PFSK-1 (cell line): Measurements from ENCODE around the gene FAM168A.

Experiments
- FOXP2 ChIP-seq: optimal IDR thresholded peaks from 2 replicates; pipeline ENCODE3; 2011; ENCODE audit warnings: borderline replicate concordance, control low read depth, inconsistent platforms; ENCODE audit not compliant: insufficient read depth; ENCODE audit errors: extremely low read length, extremely low read depth
- POLR2AphosphoS5 ChIP-seq: IDR thresholded peaks from 2 replicates; pipeline ENCODE4 v1.6.1; 2012; ENCODE audit warnings: low read depth, mild to moderate bottlenecking, control low read depth, low read length, moderate library complexity
- REST ChIP-seq, 2 experiments: IDR thresholded peaks; 2 replicates each; pipeline versions ENCODE4 v1.6.1 to v1.8.0; 2011 to 2012; ENCODE audit warnings: low read depth in 2 of 2, low read length in 2 of 2, control low read depth in 1 of 2, inconsistent platforms in 1 of 2, mild to moderate bottlenecking in 1 of 2, moderate library complexity in 1 of 2; ENCODE audit not compliant: insufficient read depth in 1 of 2
- SIN3A ChIP-seq: IDR thresholded peaks from 2 replicates; pipeline ENCODE4 v1.6.1; 2012; ENCODE audit warnings: mild to moderate bottlenecking, low read length, moderate library complexity, borderline replicate concordance; ENCODE audit not compliant: insufficient read depth
- TAF1 ChIP-seq: IDR thresholded peaks from 2 replicates; pipeline ENCODE4 v1.6.1; 2012; ENCODE audit warnings: low read length, control low read depth, borderline replicate concordance; ENCODE audit not compliant: insufficient read depth

Gene FAM168A

GRCh38 chr11:73401217-73401923, 196.5 kb downstream of the FAM168A start:
- TF ChIP-seq SIN3A (no peak), FOXP2 (no peak), TAF1 (no peak), REST (IDR thresholded peaks at IDR 0.05; ENCODE audit: insufficient read depth in 1 of 2, low read depth in 2 of 2, low read length in 2 of 2) (no peak), POLR2AphosphoS5 (no peak; the same call in 1 of the 2 replicates)

GRCh38 chr11:73400293-73400692, 197.6 kb downstream of the FAM168A start:
- no peak for TF ChIP-seq SIN3A

GRCh38 chr11:73399636-73400035, 198.3 kb downstream of the FAM168A start:
- TF ChIP-seq REST (IDR thresholded peaks at IDR 0.05; ENCODE audit: insufficient read depth in 1 of 2, low read depth in 2 of 2, low read length in 2 of 2) (no peak), TAF1 (no peak), FOXP2 (no peak), POLR2AphosphoS5 (no peak), SIN3A (no peak)

- TF ChIP-seq TAF1 (no peak), POLR2AphosphoS5 (peak; percentile 50; the same call in 1 of the 2 replicates)
Observed at GRCh38 chr11:73399159-73399590, 198.7 kb downstream of the FAM168A start.

- TF ChIP-seq POLR2AphosphoS5 (no peak; the same call in 1 of the 2 replicates), FOXP2 (no peak), REST (IDR thresholded peaks at IDR 0.05; ENCODE audit: insufficient read depth in 1 of 2, low read depth in 2 of 2, low read length in 2 of 2) (no peak), TAF1 (no peak), SIN3A (no peak)
Observed at GRCh38 chr11:73398721-73399120, 199.2 kb downstream of the FAM168A start.

GRCh38 chr11:73398132-73398526, 199.8 kb downstream of the FAM168A start:
- TF ChIP-seq POLR2AphosphoS5 = no peak
- no peak for TF ChIP-seq REST (IDR thresholded peaks at IDR 0.05; ENCODE audit: insufficient read depth in 1 of 2, low read depth in 2 of 2, low read length in 2 of 2)
- TF ChIP-seq FOXP2 = no peak
- no peak for TF ChIP-seq TAF1
- TF ChIP-seq SIN3A = no peak
